ENCODE data around the gene DCTPP1. TPM values are rescaled to one million over a fixed set of nuclear protein-coding genes. Genes with fewer than 3 reads are reported as not detected.

Gene DCTPP1
- total and polyA plus RNA-seq, 2 of the 13 experiments (the other 11 are each of a cell fraction or from before 2014, with no cell fraction given) = 54.8 to 74.4 TPM

DNA sequence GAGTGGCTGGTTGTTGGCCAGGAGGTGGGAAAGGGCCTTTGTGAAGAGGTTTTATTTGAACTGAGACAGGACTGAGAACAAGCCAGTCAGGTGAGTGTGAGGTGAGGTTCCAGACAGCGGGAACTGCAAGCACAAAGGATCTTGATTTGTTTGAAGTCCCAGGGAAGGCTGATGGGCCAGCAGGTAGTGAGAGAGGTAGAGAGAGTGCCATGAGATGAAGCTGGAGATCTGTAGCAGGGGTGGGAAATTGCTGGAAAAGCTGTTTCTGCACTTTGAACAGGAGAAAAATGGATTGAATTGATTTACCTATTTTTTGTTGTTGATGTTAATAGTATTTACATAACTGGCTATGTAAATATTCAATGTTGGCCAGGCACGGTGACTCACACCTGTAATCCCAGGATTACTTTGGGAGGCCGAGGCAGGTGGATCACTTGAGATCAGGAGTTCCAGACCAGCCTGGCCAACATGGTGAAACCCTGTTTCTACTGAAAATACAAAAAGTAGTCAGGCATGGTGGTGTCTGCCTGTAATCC, 7.7 kb upstream of the DCTPP1 start (continued):
- TF ChIP-seq FUBP1 (CRISPR knock-in tag; IDR thresholded peaks at IDR 0.05; ENCODE audit: borderline replicate concordance) (no peak), ZNF784 (CRISPR knock-in tag; IDR thresholded peaks at IDR 0.05; ENCODE audit: borderline replicate concordance) (no peak), ZNF24 (IDR thresholded peaks at IDR 0.05) (no peak), NR2F2 (IDR thresholded peaks at IDR 0.05; ENCODE audit: borderline replicate concordance, low read depth) (no peak), ZNF839 (CRISPR knock-in tag; IDR thresholded peaks at IDR 0.05; ENCODE audit: borderline replicate concordance) (no peak), ZNF564 (CRISPR knock-in tag; IDR thresholded peaks at IDR 0.05) (no peak), HNF4G (IDR thresholded peaks at IDR 0.05; ENCODE audit: borderline replicate concordance, low read depth, low read length) (0 out of 2 replicates have a peak, but pooled peaks have one; percentile 25), HNF4G (CRISPR knock-in tag; IDR thresholded peaks at IDR 0.05; ENCODE audit: borderline replicate concordance, low read depth) (no peak), ZNF547 (CRISPR knock-in tag; IDR thresholded peaks at IDR 0.05) (no peak; the same call in 1 of the 2 replicates), CC2D1A (CRISPR knock-in tag; IDR thresholded peaks at IDR 0.05) (no peak), ZNF660 (CRISPR knock-in tag; IDR thresholded peaks at IDR 0.05; ENCODE audit: borderline replicate concordance, low read depth) (no peak), HMG20B (CRISPR knock-in tag; conservative IDR thresholded peaks at IDR 0.05) (peak; percentile 81), ZNF414 (CRISPR knock-in tag; IDR thresholded peaks at IDR 0.05) (no peak), SETDB1 (CRISPR knock-in tag; IDR thresholded peaks at IDR 0.05; ENCODE audit: borderline replicate concordance) (no peak), ZSCAN21 (CRISPR knock-in tag; IDR thresholded peaks at IDR 0.05; ENCODE audit: borderline replicate concordance) (no peak), SCMH1 (CRISPR knock-in tag; IDR thresholded peaks at IDR 0.05; ENCODE audit: borderline replicate concordance) (no peak)
- TF ChIP-seq, protein P1, sequence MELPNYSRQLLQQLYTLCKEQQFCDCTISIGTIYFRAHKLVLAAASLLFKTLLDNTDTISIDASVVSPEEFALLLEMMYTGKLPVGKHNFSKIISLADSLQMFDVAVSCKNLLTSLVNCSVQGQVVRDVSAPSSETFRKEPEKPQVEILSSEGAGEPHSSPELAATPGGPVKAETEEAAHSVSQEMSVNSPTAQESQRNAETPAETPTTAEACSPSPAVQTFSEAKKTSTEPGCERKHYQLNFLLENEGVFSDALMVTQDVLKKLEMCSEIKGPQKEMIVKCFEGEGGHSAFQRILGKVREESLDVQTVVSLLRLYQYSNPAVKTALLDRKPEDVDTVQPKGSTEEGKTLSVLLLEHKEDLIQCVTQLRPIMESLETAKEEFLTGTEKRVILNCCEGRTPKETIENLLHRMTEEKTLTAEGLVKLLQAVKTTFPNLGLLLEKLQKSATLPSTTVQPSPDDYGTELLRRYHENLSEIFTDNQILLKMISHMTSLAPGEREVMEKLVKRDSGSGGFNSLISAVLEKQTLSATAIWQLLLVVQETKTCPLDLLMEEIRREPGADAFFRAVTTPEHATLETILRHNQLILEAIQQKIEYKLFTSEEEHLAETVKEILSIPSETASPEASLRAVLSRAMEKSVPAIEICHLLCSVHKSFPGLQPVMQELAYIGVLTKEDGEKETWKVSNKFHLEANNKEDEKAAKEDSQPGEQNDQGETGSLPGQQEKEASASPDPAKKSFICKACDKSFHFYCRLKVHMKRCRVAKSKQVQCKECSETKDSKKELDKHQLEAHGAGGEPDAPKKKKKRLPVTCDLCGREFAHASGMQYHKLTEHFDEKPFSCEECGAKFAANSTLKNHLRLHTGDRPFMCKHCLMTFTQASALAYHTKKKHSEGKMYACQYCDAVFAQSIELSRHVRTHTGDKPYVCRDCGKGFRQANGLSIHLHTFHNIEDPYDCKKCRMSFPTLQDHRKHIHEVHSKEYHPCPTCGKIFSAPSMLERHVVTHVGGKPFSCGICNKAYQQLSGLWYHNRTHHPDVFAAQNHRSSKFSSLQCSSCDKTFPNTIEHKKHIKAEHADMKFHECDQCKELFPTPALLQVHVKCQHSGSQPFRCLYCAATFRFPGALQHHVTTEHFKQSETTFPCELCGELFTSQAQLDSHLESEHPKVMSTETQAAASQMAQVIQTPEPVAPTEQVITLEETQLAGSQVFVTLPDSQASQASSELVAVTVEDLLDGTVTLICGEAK (IDR thresholded peaks at IDR 0.05) = no peak
- TF ChIP-seq, protein P1 (CRISPR knock-in tag; IDR thresholded peaks at IDR 0.05) = peak; percentile 22; the same call in 1 of the 2 replicates

Measured in HepG2 (cell line).